Cerebellar nuclear complex (tissue), 1 donor: Measurements from ENCODE around the gene GRIP1.

Source experiments
- DNase-seq, 2 experiments: peaks; one replicate each; lab custom pipeline; 2025; lab: John Stamatoyannopoulos, UW

The GRIP1 gene

DNA sequence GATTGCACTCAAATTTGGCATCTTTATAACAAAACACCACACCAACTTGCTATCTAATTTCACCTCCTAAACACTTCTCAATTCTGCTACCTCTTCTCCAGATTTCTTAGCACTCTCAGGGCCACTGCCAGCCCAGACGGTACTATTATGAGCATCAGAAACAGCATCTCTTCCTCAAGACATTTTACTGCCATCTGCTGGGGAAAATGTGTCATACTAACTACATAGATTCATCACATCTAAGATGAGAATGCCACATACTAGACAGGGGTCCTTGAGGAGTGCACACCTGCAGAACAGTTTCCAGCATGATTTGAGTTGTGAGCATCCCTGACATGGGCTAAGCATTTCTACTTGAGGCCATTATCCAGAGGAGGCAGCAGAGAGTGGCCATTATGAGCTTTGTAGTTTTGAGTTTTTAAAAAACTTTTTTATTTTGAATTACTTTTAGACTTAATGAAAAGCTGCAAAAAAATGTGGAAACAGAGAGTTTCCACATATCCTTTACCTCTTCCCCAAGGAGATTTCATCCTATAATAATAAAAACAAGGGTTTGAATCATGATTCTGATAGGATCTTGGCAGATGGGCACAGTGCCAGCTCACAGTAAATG is 15.1 kb upstream of the GRIP1 start:
- DNase-seq, result no peak

DNA sequence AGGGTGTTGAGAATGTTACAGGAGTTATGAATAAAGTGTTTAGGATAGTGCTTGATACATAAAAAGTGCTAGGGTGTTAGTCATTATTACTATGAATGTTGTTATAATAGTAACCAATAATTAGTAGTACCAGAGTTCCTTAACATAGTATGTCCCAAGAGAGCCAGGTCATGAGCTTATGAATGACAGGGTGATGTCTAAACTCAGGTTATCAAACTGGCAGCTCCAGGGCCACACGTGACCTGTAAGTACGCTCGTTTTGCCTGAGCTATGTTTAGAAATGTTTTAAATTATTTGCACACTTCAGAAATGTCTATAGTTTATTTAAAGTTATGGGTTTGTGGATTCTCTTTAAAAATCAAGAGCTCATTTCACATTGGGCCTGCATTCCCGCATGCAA is 14.1 kb upstream of the GRIP1 start:
- no peak for DNase-seq

- DNase-seq, result no peak
Measured at GRCh38 chr12:66692170-66692569, 13.3 kb upstream of the GRIP1 start.

DNA sequence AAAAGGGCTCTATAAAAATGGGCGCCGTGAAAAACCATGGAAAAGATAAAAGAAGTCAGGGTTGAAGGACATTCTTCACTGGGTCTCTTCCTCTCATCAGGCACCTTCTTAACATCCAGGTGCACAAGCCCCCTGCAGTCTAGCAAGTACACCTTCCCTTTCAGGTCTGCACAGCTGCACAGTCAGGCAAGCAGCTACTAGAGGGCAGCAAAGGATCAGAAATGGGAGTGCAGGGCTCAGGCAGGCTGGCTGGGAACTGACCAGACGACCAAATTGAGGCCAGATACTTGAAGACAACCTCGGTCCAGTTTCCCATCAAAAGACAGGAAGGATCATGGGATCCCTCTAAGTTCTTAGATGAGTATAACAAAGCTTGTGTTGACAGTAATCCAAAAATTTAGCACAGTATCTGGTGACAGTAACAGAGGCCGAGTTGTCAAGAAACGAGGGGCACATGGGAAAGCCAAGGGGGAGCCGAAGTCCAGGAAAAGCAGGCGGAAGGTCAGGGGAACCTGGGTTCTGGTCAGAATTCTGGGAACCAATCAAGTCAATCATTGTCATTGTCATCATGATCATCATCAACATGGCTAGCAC is 10.1 kb upstream of the GRIP1 start:
- no peak for DNase-seq

DNA sequence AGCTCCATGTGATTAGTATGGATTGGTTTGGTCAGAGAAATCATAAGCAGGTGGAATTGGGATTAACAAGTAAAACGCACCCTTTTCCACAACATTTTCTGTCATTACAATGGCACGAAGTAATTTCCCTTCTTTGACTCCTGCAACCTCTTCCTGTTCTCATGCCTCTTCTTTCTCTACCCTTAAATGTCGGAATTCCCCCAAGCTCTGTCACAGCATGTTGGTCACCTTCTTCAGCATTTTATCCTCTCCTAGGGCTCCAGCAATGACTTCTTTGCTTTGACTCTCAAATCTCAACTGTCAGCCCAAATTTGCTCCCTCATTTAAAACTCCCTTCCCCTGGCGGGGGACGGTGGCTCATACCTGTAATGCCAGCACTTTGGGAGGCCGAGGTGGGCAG is 5.3 kb upstream of the GRIP1 start:
- DNase-seq, result no peak

DNA sequence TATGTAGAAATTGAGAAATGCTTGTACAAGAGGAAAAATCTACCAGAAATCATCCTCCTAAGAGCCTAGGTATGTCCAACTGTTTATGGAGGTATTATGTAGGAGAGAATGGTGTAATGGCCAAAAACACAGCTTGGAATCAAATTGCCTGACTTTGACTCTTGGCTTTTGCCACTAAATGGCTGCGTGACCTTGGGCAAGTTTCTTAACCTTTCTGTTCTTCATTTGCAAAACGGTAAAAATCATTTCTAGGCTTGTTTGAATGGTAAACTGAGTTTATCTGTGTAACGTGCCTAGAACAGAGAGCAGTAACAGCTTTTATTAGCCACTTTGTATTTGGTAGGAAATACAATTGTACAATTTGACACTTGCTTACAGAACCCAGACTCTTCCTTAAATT is 4.9 kb upstream of the GRIP1 start:
- DNase-seq, result no peak

DNA sequence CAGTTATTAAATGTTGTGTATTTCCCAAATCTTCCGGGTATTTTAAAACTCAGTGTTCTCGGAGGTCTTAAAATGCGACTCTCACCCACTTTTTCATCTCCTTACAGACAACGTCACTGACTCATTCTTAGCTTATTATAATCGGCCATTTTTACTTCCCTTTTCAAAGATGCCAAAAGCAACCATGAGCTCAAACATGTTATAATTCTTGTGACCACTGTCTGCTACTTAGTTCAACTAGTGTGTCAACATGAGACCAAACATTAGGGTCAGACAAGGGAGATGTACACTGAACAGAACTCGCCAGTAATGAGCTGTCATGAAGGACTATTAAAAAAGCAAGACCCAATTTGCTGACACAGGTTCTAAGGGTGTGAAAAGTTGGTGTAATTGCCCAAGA is 4.2 kb upstream of the GRIP1 start:
- DNase-seq, result no peak

DNA sequence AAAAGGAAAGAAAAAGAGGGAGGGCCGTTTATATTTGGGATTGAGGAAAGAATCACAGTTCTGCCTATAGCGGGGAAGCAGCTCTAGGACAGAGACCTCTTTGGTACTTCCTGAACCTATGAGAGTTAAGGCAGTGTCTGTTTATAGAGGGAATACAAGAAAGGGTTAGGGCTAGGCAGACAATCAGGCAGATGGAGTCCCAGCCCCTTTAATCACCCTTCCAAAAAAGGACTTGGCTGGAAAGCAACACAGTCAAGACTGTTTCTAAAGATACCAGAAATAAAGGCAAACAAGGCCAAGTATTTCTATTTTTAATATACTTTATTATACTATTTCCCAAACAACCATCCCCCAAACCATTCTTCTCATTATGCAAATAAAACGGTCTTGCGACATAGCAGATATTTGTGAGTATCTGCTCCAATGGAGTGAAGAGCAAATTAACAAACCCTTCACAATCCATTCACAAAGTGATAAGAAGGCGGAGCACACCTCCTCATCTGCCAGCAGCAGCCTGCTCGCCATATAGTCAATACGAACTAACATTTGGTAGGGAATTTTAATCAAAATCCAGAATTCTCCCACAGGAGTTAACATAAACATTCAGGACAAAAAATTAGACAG is 697 bp upstream of the GRIP1 start:
- DNase-seq, result no peak

- no peak for DNase-seq
Measured at GRCh38 chr12:66676241-66676640, 2.6 kb downstream of the GRIP1 start.

DNA sequence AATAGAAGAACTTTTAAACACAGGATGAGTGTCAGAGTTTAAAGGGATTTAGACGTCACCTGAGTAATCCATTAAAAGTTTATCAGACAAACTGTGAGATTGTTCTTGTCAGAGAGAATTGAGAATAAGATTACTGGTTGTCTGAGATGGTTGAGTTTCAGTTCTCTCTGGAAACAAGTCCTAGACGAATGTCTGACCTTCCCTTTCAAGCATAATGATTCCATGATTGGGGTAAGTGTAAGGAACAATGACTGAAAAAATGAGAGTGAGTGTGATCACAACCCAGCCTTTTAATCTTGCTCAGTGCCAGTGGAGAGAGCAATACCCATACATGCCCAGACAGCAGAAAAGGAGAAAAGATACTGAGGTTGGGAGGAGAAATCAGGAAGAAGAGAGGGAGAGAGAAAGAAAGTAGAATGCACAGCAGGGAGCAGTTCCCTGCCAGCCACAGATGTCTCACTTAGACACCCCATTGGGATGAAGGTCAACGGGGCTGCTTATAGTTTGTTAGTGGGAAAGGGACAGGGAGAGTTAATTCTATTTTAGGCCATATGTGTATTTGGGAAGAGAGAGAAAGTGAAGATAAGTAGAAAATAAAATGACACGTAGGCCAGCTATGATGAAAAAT is 4.3 kb downstream of the GRIP1 start:
- DNase-seq, result no peak

DNA sequence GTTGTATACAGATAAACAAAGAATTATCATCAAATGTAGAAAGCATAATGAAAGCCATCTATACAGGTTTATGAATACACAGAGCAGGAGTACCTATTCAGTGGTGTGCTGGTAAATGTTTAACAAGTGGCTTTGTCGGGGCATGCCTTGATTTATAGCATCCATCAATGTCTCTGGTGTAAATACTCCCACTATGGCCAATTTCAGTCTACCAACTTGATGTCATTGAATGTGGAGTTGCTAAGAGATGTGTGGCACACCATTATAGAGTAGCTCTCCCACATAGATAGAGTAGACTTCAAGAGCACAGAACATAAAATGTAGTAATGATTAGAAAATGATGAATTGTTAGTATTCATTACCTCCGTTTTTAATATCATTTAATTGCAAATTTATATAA is 9.3 kb downstream of the GRIP1 start:
- no peak for DNase-seq

GRCh38 chr12:66668311-66668710 is 10.6 kb downstream of the GRIP1 start:
- no peak for DNase-seq

GRCh38 chr12:66667906-66668305 is 11.0 kb downstream of the GRIP1 start:
- DNase-seq, result no peak

DNA sequence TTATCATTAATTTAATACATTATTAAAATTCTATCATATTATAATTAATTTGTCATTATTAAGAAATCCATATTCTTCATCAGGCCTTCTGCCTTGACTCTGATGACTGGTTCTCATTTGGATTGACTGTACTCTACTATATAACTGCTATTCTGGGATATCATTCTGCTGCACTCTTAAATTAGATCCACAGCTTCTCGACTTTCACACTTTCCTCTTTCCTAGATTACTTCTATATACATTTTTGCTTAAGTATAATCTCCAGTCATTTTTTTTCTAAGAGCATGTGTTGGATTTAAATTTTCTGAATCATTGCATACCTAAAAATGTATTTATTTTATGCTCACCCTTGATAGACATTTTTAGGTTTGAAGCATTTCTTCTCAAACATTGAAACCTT is 12.4 kb downstream of the GRIP1 start:
- DNase-seq, result no peak

DNA sequence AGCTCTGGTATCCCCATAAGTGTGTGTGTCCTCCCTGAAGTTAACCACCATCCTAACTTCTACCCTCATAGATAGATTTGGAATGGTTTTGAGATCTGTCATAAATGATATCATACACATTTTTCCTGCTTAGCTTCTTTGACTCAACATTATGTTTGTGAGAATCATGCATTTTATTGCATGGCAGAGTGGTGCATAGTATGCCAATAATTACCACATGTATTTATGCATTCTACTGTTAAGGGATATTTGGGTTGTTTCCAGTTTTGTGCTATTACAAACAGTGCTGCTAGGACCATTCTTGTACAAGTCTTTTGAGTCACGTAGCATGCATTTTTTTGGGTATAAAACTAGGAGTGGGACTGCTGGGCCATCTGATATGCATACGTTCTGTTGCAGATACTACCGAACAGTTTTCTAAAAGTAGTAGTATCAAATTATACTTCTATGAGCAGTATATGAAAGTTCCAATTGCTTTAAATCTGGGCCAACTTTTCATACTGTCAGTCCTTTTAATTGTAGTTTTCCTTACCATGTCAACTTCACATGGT is 13.4 kb downstream of the GRIP1 start:
- DNase-seq, result no peak

GRCh38 chr12:66664076-66664475 is 14.8 kb downstream of the GRIP1 start:
- no peak for DNase-seq

- DNase-seq, result no peak
Measured at GRCh38 chr12:66663611-66664010, 15.3 kb downstream of the GRIP1 start.

GRCh38 chr12:66662729-66663128 is 16.1 kb downstream of the GRIP1 start:
- DNase-seq, result no peak

GRCh38 chr12:66662179-66662578 is 16.7 kb downstream of the GRIP1 start:
- DNase-seq, result no peak

DNA sequence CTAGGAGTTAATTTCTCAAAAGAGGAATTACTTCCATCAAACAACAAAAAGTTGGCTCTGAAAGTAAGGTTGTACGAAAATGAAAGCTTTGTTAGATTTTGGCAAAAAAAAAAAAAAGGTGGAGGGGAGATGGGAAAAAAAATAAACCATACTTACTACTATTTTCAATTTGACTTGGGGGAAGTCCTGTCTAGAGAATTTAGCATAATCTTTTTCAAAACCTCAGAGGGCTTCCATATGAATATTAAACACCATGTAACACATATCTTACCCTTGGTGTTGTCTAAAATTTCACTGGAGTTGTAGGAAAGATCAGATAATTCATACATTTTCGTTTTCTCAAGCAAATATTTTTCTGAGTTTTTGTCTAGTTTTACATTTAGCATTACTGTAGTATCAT is 17.5 kb downstream of the GRIP1 start:
- DNase-seq, result no peak

- no peak for DNase-seq
Measured at GRCh38 chr12:66653796-66654195, 25.1 kb downstream of the GRIP1 start.

DNA sequence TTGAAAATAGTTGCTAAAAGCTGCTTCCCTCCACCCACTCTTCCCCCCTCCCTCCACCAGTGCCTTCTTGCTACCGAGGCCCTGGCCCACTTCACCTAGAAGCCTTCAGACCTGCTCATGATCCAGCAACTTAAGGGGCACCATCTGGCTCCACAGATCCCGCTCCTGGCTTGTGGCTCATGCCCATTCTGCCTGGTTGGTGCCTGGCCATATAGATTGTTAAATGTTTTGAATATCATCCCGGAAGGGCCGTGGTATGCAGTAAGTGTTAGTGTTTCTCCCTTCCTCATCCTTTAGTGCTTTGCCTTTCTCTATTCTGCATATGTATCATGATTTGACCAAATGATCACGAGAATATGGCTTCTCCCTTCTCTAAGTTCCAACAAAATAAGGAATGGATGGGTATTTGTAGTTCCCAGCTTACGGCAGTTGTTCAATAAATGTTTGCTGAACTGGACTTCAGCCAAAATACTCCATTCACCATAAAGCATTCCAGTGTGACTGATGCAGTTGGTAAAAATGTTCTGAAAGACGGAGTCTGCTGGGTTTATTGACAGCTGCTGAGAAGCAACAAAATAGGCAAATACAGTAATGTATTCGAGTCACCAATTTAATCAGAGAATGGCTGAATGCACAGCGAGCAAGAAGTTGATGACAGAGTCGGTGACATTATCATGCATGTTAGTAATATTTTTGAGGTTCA is 30.7 kb downstream of the GRIP1 start:
- DNase-seq, result no peak
